22Rv1 (cell line): ENCODE results near the gene RPLP1.

Source experiments
- ZFX ChIP-seq: fragments of 450-650 bp; IDR thresholded peaks from 2 replicates; pipeline ENCODE4 v1.6.1; 2017; ENCODE audit warnings: antibody characterized with exemption, borderline replicate concordance
- TF ChIP-seq, protein P1 (sequence below): fragments of 450-650 bp; IDR thresholded peaks from 2 replicates; pipeline ENCODE4 v1.5.1; 2017; ENCODE audit warnings: mild to moderate bottlenecking

DNA sequence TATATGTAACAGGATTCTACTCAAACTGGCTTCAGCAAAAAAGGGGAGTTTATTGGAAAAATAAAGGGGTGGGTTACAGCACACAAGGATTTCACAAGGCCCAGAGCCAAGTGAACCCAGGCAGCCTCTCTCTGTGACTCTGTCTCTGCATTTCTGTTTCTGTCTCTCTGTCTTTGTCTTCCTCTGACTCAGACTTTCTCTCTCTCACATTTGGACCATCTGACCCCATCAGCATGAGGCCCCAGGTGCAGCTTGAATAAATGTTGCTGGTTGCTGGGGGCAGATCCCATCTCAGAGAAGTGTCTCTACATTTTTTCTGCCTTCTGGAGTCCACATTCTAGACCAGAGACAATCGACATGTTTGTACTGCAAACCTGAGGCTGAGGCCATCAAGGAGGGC, 45.0 kb downstream of the RPLP1 start:
- TF ChIP-seq ZFX: no peak
- TF ChIP-seq, protein P1, sequence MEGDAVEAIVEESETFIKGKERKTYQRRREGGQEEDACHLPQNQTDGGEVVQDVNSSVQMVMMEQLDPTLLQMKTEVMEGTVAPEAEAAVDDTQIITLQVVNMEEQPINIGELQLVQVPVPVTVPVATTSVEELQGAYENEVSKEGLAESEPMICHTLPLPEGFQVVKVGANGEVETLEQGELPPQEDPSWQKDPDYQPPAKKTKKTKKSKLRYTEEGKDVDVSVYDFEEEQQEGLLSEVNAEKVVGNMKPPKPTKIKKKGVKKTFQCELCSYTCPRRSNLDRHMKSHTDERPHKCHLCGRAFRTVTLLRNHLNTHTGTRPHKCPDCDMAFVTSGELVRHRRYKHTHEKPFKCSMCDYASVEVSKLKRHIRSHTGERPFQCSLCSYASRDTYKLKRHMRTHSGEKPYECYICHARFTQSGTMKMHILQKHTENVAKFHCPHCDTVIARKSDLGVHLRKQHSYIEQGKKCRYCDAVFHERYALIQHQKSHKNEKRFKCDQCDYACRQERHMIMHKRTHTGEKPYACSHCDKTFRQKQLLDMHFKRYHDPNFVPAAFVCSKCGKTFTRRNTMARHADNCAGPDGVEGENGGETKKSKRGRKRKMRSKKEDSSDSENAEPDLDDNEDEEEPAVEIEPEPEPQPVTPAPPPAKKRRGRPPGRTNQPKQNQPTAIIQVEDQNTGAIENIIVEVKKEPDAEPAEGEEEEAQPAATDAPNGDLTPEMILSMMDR: no peak
